Measurements from ENCODE around the gene ZSCAN32.

The ZSCAN32 gene

GRCh38 chr16:3356118-3356517 is 44.7 kb downstream of the ZSCAN32 start:
- no peak for DNase-seq (ENCODE audit: low spot score)

- DNase-seq (ENCODE audit: low spot score) = no peak
Observed at GRCh38 chr16:3355589-3355988, 45.2 kb downstream of the ZSCAN32 start, which contains the start of gene OR2C1. TSS of gene OR2C1 (plus strand) at chr16:3355889. CDS start at chr16:3355941, 52 bp downstream.

GRCh38 chr16:3349175-3349574 is 51.6 kb downstream of the ZSCAN32 start:
- DNase-seq (ENCODE audit: low spot score) = no peak

- DNase-seq (ENCODE audit: low spot score) = no peak
Observed at GRCh38 chr16:3348547-3349167, 52.1 kb downstream of the ZSCAN32 start.

GRCh38 chr16:3347586-3347985 is 53.2 kb downstream of the ZSCAN32 start:
- DNase-seq (ENCODE audit: low spot score) = no peak

GRCh38 chr16:3346041-3346440 is 54.8 kb downstream of the ZSCAN32 start:
- no peak for DNase-seq (ENCODE audit: low spot score)

All from putamen (tissue), 1 donor.